Loucy (cell line): Measurements from ENCODE around the gene GRID2.

Experiments
- H2AFZ ChIP-seq: fragments of 200-600 bp; sonication (generic); 2 replicates; pipeline ENCODE4 v1.6.0; 2016; ENCODE audit warnings: antibody characterized with exemption, mild to moderate bottlenecking, low read length, moderate library complexity
- H3F3A ChIP-seq: fragments of 200-600 bp; 2 replicates; pipeline ENCODE4 v1.6.0; 2016; ENCODE audit warnings: antibody characterized with exemption, low read depth, mild to moderate bottlenecking
- H3K27me3 ChIP-seq: fragments of 200-600 bp; sonication (generic); 2 replicates; pipeline ENCODE4 v1.6.1; 2014; ENCODE audit warnings: low read length, mild to moderate bottlenecking; ENCODE audit not compliant: insufficient read depth, poor library complexity, severe bottlenecking
- H3K36me3 ChIP-seq: fragments of 200-600 bp; sonication (generic); 2 replicates; pipeline ENCODE4 v1.6.1; 2016; ENCODE audit warnings: low read length; ENCODE audit not compliant: insufficient read depth
- H3K4me1 ChIP-seq: fragments of 200-600 bp; sonication (generic); 2 replicates; pipeline ENCODE4 v1.5.1; 2014; ENCODE audit warnings: low read length, mild to moderate bottlenecking; ENCODE audit not compliant: insufficient read depth, poor library complexity, severe bottlenecking
- H3K4me2 ChIP-seq: fragments of 200-600 bp; sonication (generic); 2 replicates; pipeline ENCODE4 v1.6.0; 2014; ENCODE audit warnings: antibody characterized with exemption, low read length, low read depth, mild to moderate bottlenecking; ENCODE audit not compliant: poor library complexity, severe bottlenecking
- H3K4me3 ChIP-seq: fragments of 200-600 bp; sonication (generic); 2 replicates; pipeline ENCODE4 v1.5.1; 2014; ENCODE audit warnings: low read length, mild to moderate bottlenecking, mixed read lengths; ENCODE audit not compliant: poor library complexity, severe bottlenecking
- H3K79me2 ChIP-seq: fragments of 200-600 bp; sonication (generic); 2 replicates; pipeline ENCODE4 v1.6.1; 2014; ENCODE audit warnings: low read length; ENCODE audit not compliant: insufficient read depth
- H3K9ac ChIP-seq: fragments of 200-600 bp; sonication (generic); 2 replicates; pipeline ENCODE4 v1.6.0; 2014; ENCODE audit warnings: mild to moderate bottlenecking, low read depth, low read length, moderate library complexity; ENCODE audit not compliant: poor library complexity, severe bottlenecking
- H3K9me2 ChIP-seq: fragments of 200-600 bp; sonication (generic); replicated peaks from 2 replicates; pipeline ENCODE4 v1.6.1; 2016; ENCODE audit warnings: low read depth, low read length, mixed read lengths
- H3K9me3 ChIP-seq: fragments of 200-600 bp; sonication (generic); 2 replicates; pipeline ENCODE4 v1.6.1; 2014; ENCODE audit warnings: mild to moderate bottlenecking, antibody characterized with exemption, low read length, low read depth; ENCODE audit not compliant: insufficient read depth
- H4K20me1 ChIP-seq: fragments of 200-600 bp; sonication (generic); 2 replicates; pipeline ENCODE4 v1.6.0; 2014; ENCODE audit warnings: antibody characterized with exemption, low read length, mild to moderate bottlenecking; ENCODE audit not compliant: insufficient read depth, poor library complexity, severe bottlenecking
- CTCF ChIP-seq: fragments of 200-600 bp; sonication (generic); conservative IDR thresholded peaks from 2 replicates; pipeline ENCODE4 v1.5.1; 2014; ENCODE audit warnings: mild to moderate bottlenecking, antibody characterized with exemption, low read length
- EZH2phosphoT487 ChIP-seq: fragments of 200-600 bp; IDR thresholded peaks from 2 replicates; pipeline ENCODE4 v1.6.1; 2018; ENCODE audit warnings: antibody characterized with exemption, mild to moderate bottlenecking, moderate library complexity, borderline replicate concordance

Gene GRID2

GRCh38 chr4:92994727-92995126 lies 691.0 kb downstream of the GRID2 start:
- H3K4me3 ChIP-seq, result no peak overlapping the region

GRCh38 chr4:92996533-92996932 lies 692.8 kb downstream of the GRID2 start:
- Histone ChIP-seq H3K27me3 (no peaks in the 10 kb centered on the region), H3K36me3 (no peaks in the 10 kb centered on the region), H3K79me2 (no peaks in the 10 kb centered on the region), H3K9ac (no peak overlapping the region), H3K4me2 (no peak overlapping the region), H2AFZ (no peak overlapping the region), H3K4me1 (no peaks in the 10 kb centered on the region), H4K20me1 (no peaks in the 10 kb centered on the region), H3K9me2 (no peaks in the 10 kb centered on the region), H3F3A (no peaks in the 10 kb centered on the region), H3K9me3 (no peaks in the 10 kb centered on the region), H3K4me3 (no peak overlapping the region)
- TF ChIP-seq EZH2phosphoT487, result no peak

More at GRCh38 chr4:92994727-92995126, 691.0 kb downstream of the GRID2 start:
- no peak overlapping the region for H3K9ac ChIP-seq
- H3K4me1 ChIP-seq, result no peaks in the 10 kb centered on the region
- H3F3A ChIP-seq, result no peaks in the 10 kb centered on the region
- no peak for TF ChIP-seq CTCF
- TF ChIP-seq EZH2phosphoT487, result no peak
- no peak overlapping the region for H3K4me2 ChIP-seq
- no peaks in the 10 kb centered on the region for H3K27me3 ChIP-seq
- no peaks in the 10 kb centered on the region for H3K9me2 ChIP-seq
- H4K20me1 ChIP-seq, result no peaks in the 10 kb centered on the region
- H3K79me2 ChIP-seq, result no peaks in the 10 kb centered on the region
- no peaks in the 10 kb centered on the region for H3K36me3 ChIP-seq
- no peaks in the 10 kb centered on the region for H3K9me3 ChIP-seq
- H2AFZ ChIP-seq, result no peak overlapping the region

- Histone ChIP-seq H4K20me1 (no peaks in the 10 kb centered on the region), H3K79me2 (no peaks in the 10 kb centered on the region), H3K4me3 (no peak overlapping the region)
These were observed 697.1 kb downstream of the GRID2 start for GRCh38 chr4:93000910-93001309.

More at GRCh38 chr4:93000910-93001309, 697.1 kb downstream of the GRID2 start:
- Histone ChIP-seq H3F3A (no peaks in the 10 kb centered on the region), H3K27me3 (no peaks in the 10 kb centered on the region), H3K4me1 (no peaks in the 10 kb centered on the region), H3K9ac (no peak overlapping the region), H3K9me3 (no peaks in the 10 kb centered on the region), H3K4me2 (no peak overlapping the region), H3K36me3 (no peaks in the 10 kb centered on the region), H2AFZ (no peak overlapping the region), H3K9me2 (no peaks in the 10 kb centered on the region)
- TF ChIP-seq EZH2phosphoT487, result no peak
- no peak for TF ChIP-seq CTCF
